Measurements from ENCODE around the gene TSR2.

DNA sequence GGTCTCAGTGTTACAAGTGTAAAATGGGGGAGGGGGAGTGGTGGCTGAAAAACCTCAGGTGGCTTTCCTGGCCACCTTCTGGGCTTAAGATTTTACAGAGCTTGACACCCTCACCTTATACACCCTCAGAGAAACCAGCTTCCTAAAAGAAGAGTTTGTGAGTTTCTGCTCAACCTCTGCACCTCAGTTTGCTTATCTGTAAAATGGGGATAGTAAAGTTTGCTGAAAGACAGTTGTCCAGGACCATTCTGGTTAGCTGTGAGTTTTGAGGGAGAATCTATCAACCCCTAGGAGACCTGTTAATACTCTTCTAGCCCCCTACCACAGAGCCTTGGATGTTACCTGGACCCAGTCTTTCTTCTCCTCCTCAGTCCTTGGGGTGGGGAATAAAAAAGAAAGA is 9.7 kb downstream of the TSR2 start:
- TF ChIP-seq CTCF (IDR thresholded peaks at IDR 0.05; ENCODE audit: low read depth, low read length) (no peak), EZH2phosphoT487 (IDR thresholded peaks at IDR 0.05; ENCODE audit: low read depth) (no peak)

Data from OCI-LY3 (cell line).